HepG2 (cell line): ENCODE results near the gene VWA1. TPM values are rescaled to one million over a fixed set of nuclear protein-coding genes. Genes with fewer than 3 reads are reported as not detected.

Source experiments
- ARNTL ChIP-seq: sonication (generic); formaldehyde crosslinking; IDR thresholded peaks from 2 replicates; pipeline ENCODE4 v1.4.0; 2020; ENCODE audit warnings: mild to moderate bottlenecking, missing genetic modification reagents
- ATF4 ChIP-seq, 2 experiments: fragments of 450-650 bp in 1 of 2; sonication (generic) in 1 of 2; formaldehyde crosslinking; IDR thresholded peaks; 2 replicates each; pipeline versions ENCODE4 v1.5.0 to v1.8.0; 2020 to 2022; ENCODE audit warnings: mild to moderate bottlenecking in 1 of 2, missing genetic modification reagents in 1 of 2
- CBX5 ChIP-seq: sonication (generic); formaldehyde crosslinking; IDR thresholded peaks from 2 replicates; pipeline ENCODE4 v1.4.0; 2020; ENCODE audit warnings: missing genetic modification reagents, borderline replicate concordance
- FOXP4 ChIP-seq: sonication (generic); formaldehyde crosslinking; IDR thresholded peaks from 2 replicates; pipeline ENCODE4 v1.4.0; 2020; ENCODE audit warnings: missing genetic modification reagents
- MED8 ChIP-seq: sonication (generic); formaldehyde crosslinking; IDR thresholded peaks from 2 replicates; pipeline ENCODE4 v1.8.1; 2023; ENCODE audit warnings: mild to moderate bottlenecking, missing genetic modification reagents; ENCODE audit not compliant: insufficient replicate concordance
- PBX2 ChIP-seq: IDR thresholded peaks from 2 replicates; pipeline ENCODE4 v1.6.1; 2016; ENCODE audit warnings: control low read depth
- POGK ChIP-seq: sonication (generic); formaldehyde crosslinking; conservative IDR thresholded peaks from 2 replicates; pipeline ENCODE4 v1.8.0; 2022; ENCODE audit warnings: mild to moderate bottlenecking, moderate library complexity, missing genetic modification reagents
- REL ChIP-seq: sonication (generic); formaldehyde crosslinking; conservative IDR thresholded peaks from 2 replicates; pipeline ENCODE4 v1.8.0; 2022; ENCODE audit warnings: mild to moderate bottlenecking, missing genetic modification reagents, moderate library complexity
- RORA ChIP-seq: sonication (generic); formaldehyde crosslinking; IDR thresholded peaks from 2 replicates; pipeline ENCODE4 v1.5.0; 2020; ENCODE audit warnings: mild to moderate bottlenecking, missing genetic modification reagents, moderate library complexity
- SIX4 ChIP-seq: sonication (generic); formaldehyde crosslinking; IDR thresholded peaks from 2 replicates; pipeline ENCODE4 v1.4.0; 2020; ENCODE audit warnings: missing genetic modification reagents
- TBP ChIP-seq: sonication (generic); formaldehyde crosslinking; IDR thresholded peaks from 2 replicates; pipeline ENCODE4 v1.5.0; 2020; ENCODE audit warnings: missing genetic modification reagents
- TEAD3 ChIP-seq: optimal IDR thresholded peaks from 2 replicates; pipeline ENCODE3; 2016; ENCODE audit warnings: borderline replicate concordance
- ZBTB37 ChIP-seq: sonication (generic); formaldehyde crosslinking; IDR thresholded peaks from 2 replicates; pipeline ENCODE4 v1.4.0; 2020; ENCODE audit warnings: mild to moderate bottlenecking, missing genetic modification reagents
- ZFP41 ChIP-seq: sonication (generic); formaldehyde crosslinking; IDR thresholded peaks from 2 replicates; pipeline ENCODE4 v1.4.0; 2020; ENCODE audit warnings: mild to moderate bottlenecking, missing genetic modification reagents, borderline replicate concordance
- ZNF260 ChIP-seq: sonication (generic); formaldehyde crosslinking; IDR thresholded peaks from 2 replicates; pipeline ENCODE4 v1.4.0; 2020; ENCODE audit warnings: missing genetic modification reagents, low read depth, mild to moderate bottlenecking, borderline replicate concordance
- ZNF3 ChIP-seq: IDR thresholded peaks from 2 replicates; pipeline ENCODE4 v1.7.0; 2017; ENCODE audit warnings: inconsistent platforms
- ZNF468 ChIP-seq: sonication (generic); formaldehyde crosslinking; IDR thresholded peaks from 2 replicates; pipeline ENCODE4 v1.8.0; 2022; ENCODE audit warnings: mild to moderate bottlenecking, moderate library complexity, missing genetic modification reagents
- ZNF564 ChIP-seq: sonication (generic); formaldehyde crosslinking; IDR thresholded peaks from 2 replicates; pipeline ENCODE4 v1.8.1; 2023; ENCODE audit warnings: mild to moderate bottlenecking, missing genetic modification reagents
- ZNF710 ChIP-seq: sonication (generic); formaldehyde crosslinking; IDR thresholded peaks from 2 replicates; pipeline ENCODE4 v1.5.0; 2020; ENCODE audit warnings: mild to moderate bottlenecking, missing genetic modification reagents, borderline replicate concordance
- ZNF780A ChIP-seq: sonication (generic); formaldehyde crosslinking; IDR thresholded peaks from 2 replicates; pipeline ENCODE4 v1.8.0; 2022; ENCODE audit warnings: mild to moderate bottlenecking, missing genetic modification reagents, moderate library complexity
- polyA plus RNA-seq, 8 experiments: library from polyadenylated mRNA; depleted of rRNA in 3 of 8; stranded (reverse) in 7 of 8; unstranded in 1 of 8; fragments of >200 nt; fragmentation: Illumina TruSeq in 4 of 8; extraction: Trizol in 4 of 8; gene quantifications; 2 replicates each; pipeline versions ENCODE4 v1.2.1 to v1.2.3, GENCODE V29; 2011 to 2016; ENCODE audit warnings: low read depth in 4 of 8, missing spikeins in 1 of 8, mixed read lengths in 1 of 8; ENCODE audit not compliant: insufficient read depth in 1 of 8
- total RNA-seq, 5 experiments: library from RNA; depleted of rRNA; stranded (reverse); fragments of >200 nt; fragmentation: Illumina TruSeq; extraction: Trizol; gene quantifications; 2 replicates each; pipeline ENCODE4 v1.2.3, GENCODE V29; 2016; ENCODE audit warnings: low read depth in 1 of 5

Gene VWA1
- total and polyA plus RNA-seq, 2 of the 13 experiments (the other 11 are each of a cell fraction or from before 2014, with no cell fraction given) = 40.9 to 57.5 TPM

GRCh38 chr1:1421147-1421906, 14.2 kb upstream of the VWA1 start, which contains the start of gene ANKRD65 (continued):
- TF ChIP-seq TEAD3 (CRISPR knock-in tag) (peak; percentile 56), FOXP4 (CRISPR knock-in tag) (peak; percentile 52; the same call in 1 of the 2 replicates), ZNF710 (CRISPR knock-in tag) (no peak), ZNF468 (CRISPR knock-in tag) (no peak), PBX2 (CRISPR knock-in tag) (no peak), ATF4 (CRISPR knock-in tag; IDR thresholded peaks at IDR 0.05) (no peak), ZNF564 (CRISPR knock-in tag) (no peak), ZNF780A (CRISPR knock-in tag) (no peak), POGK (CRISPR knock-in tag) (peak; percentile 78; the same call in 1 of the 2 replicates), SIX4 (CRISPR knock-in tag) (0 out of 2 replicates have a peak, but pooled peaks have one; percentile 41), RORA (CRISPR knock-in tag) (no peak), ARNTL (peak; percentile 74), REL (CRISPR knock-in tag) (no peak), ZNF260 (no peak), MED8 (CRISPR knock-in tag) (no peak), CBX5 (peak; percentile 44; the same call in 1 of the 2 replicates), ZNF3 (CRISPR knock-in tag) (no peak), TBP (CRISPR knock-in tag) (no peak), ZFP41 (CRISPR knock-in tag) (no peak; the same call in 1 of the 2 replicates), ZBTB37 (no peak)
